HG03439 (cell line): ENCODE results near the gene STYXL2.

Source experiments
- ATAC-seq: cut with Tn5 transposase; IDR thresholded peaks from one replicate; pipeline ENCODE4 v1.9.1; 2021; ENCODE audit warnings: mild to moderate bottlenecking, moderate library complexity; ENCODE audit not compliant: unreplicated experiment

The STYXL2 gene

GRCh38 chr1:167105271-167106118 is 11.6 kb downstream of the STYXL2 start:
- ATAC-seq: no peak

GRCh38 chr1:167106119-167106461 is 12.2 kb downstream of the STYXL2 start:
- no peak for ATAC-seq

DNA sequence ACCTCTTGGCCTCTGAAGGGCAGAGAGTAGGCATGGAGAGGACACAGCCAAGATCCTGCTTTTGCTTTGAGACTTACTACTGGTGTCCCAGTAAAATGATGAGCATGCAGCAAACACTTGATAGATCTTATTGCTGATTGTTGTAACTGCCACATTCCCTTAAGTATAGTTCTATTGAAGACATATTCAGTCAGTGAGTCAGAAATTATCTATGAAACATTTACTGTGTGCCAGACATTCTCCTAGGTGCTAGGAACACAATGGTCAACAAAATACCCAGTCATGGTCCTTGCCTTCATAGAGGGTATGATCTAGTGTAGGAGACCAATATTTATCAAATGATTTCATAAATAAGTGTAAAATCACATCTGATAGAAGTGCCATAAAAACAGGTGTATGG is 13.6 kb downstream of the STYXL2 start:
- ATAC-seq: no peak

- ATAC-seq: no peak
These were observed 15.2 kb downstream of the STYXL2 start for GRCh38 chr1:167109125-167109524.

DNA sequence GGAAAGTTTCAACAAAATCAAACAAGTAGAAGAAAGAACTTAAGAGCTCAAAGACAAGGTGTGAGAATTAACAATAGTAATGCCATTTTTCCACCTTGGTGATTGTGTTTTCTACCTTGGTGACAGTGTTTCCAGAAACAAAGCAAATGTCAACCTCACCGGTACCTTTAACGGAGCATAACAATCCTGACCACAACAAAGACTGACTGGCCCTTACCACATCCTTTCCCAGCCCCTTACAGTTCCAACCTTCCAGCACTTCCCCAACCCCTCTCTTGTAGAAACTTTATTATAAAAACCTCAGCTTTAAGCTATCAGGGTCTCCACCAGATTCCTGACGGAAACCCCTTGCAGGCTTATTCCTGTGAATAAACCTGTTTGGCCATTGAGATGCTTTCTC is 16.7 kb downstream of the STYXL2 start:
- ATAC-seq: no peak

DNA sequence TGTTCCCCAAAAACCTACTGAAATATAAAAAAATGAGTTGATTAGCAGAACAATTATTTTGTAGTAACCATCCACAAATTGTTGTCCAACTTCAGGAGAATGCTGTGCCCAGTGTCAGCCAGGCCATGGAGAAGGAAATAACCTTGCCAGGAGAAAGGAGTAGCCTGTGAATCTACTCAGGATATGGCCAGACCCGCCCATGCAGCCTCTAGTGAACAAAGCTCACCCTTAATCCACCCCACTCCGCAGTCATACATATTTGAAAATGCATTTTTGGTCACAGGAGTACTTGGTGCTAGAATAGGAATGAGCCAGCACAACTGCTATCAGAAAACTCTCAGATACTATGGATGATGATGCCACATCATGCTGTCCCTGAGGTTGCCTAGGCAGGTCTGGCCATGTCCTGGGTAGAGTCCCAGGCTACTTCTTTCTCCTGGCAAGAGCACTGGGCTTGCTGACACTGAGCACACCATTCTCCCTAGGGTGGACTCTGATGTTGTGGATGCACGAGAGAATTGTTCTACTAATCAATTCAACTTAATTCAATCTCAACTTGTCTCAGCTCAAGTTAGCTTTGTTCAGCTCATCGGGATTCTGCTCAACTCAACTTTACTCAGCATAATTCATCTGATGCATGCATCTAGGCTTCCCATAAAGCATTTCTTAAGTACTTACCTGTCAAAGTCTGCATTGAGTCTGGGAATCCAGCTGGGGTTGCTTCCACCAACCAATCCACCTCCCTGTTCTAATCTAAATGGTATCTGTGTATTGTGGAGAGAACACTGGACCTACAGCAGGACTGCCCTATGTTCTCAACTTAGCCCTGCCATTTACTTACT is 18.2 kb downstream of the STYXL2 start:
- no peak for ATAC-seq

- no peak for ATAC-seq
These were observed 20.9 kb downstream of the STYXL2 start for GRCh38 chr1:167114725-167115124.

GRCh38 chr1:167115655-167116054 is 21.8 kb downstream of the STYXL2 start:
- no peak for ATAC-seq

GRCh38 chr1:167116174-167116573 is 22.3 kb downstream of the STYXL2 start:
- ATAC-seq: no peak

- no peak for ATAC-seq
These were observed 23.4 kb downstream of the STYXL2 start for GRCh38 chr1:167117225-167117624.

- ATAC-seq: no peak
These were observed 24.3 kb downstream of the STYXL2 start for GRCh38 chr1:167118188-167118587.

GRCh38 chr1:167119696-167120095 is 25.8 kb downstream of the STYXL2 start:
- no peak for ATAC-seq

DNA sequence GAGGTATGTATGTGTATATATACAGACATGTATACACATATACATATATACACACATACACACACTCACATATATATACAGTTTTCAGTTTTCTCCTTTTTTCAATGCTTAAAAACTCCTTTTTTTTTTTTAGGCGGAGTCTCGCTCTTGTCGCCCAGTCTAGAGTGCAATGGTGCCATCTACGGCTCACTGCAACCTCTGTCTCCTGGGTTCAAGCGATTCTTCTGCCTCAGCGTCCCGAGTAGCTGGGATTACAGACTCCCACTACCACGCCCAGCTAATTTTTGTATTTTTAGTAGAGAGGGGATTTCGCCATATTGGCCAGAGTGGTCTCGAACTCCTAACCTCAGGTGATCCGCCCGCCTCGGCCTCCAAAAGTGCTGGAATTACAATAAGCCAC is 27.0 kb downstream of the STYXL2 start:
- no peak for ATAC-seq

DNA sequence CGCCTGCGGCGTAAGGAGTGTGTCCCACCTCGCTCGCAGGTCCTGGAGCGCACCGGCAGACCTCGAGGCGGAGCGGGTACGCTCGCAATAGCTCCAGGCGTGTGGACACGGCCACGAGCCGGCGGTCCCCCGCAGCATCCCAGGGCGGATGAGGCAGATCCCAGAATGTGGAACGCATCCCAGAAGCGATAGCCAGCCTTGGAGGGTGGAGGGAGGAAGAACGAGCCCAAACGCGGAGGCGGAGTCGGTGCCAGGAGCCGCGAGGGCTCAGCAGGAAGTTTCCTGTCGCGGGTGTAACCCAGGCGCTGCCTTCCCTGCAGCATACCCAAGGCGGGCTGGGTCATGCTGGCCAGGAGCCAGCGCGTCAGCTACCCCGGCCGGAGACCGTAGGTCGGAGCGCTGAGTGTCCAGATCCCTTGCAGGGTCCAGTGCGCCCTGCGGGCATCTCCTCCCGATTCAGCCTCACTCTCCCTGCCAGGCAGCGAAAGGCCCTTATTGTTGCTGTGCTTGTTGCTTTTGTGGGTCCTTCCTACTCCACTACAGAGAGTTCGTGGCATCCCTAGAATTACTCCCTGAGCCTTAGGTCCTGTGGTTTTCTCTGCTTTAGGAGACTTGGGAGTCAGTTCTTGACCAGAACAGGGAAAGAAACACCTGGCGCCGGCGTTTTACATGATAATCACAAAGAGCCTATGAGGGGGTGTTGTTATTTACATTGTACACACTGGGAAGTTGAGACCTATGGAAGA is 27.7 kb downstream of the STYXL2 start:
- no peak for ATAC-seq

DNA sequence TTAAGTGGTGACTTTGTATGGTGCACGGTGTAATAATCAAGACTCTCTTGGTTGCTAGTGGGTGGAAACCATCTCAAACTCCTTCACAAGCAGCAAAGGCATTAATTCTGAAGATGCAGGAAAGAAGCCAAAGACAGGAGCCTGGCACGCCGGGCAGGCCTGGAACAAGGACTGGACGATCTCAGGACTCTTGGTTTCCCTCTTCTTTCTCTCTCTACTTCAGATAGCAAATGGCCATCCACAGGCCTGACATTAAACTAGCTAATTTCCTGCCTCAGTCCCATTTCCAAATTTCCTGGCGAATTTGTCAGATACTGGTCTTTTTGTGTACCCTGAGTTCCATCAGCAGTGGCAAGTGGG is 28.2 kb downstream of the STYXL2 start:
- ATAC-seq: no peak

GRCh38 chr1:167122568-167122967 is 28.7 kb downstream of the STYXL2 start:
- no peak for ATAC-seq

GRCh38 chr1:167126317-167126716 is 32.4 kb downstream of the STYXL2 start:
- no peak for ATAC-seq

DNA sequence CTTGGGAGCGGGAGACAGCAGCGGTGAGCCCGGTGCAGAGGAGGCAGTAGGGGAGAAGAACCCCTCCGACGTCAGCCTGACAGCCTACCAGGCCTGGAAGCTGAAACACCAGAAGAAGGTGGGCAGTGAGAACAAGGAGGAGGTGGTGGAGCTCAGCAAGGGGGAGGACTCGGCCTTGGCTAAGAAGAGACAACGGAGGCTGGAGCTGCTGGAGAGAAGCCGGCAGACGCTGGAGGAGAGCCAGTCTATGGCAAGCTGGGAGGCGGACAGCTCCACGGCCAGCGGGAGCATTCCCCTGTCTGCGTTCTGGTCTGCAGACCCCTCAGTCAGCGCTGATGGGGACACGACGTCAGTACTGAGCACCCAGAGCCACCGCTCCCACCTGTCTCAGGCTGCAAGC is 32.9 kb downstream of the STYXL2 start:
- ATAC-seq: no peak

DNA sequence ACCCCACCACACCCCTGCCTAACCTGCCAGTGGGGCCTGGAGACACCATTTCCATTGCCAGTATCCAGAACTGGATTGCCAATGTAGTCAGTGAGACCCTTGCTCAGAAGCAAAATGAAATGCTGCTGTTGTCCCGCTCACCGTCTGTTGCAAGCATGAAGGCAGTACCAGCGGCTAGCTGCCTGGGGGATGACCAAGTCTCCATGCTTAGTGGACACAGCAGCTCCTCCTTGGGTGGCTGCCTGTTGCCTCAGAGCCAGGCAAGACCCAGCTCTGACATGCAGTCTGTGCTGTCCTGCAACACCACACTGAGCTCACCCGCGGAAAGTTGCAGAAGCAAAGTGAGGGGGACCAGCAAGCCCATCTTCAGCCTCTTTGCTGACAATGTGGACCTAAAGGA is 33.4 kb downstream of the STYXL2 start:
- no peak for ATAC-seq

DNA sequence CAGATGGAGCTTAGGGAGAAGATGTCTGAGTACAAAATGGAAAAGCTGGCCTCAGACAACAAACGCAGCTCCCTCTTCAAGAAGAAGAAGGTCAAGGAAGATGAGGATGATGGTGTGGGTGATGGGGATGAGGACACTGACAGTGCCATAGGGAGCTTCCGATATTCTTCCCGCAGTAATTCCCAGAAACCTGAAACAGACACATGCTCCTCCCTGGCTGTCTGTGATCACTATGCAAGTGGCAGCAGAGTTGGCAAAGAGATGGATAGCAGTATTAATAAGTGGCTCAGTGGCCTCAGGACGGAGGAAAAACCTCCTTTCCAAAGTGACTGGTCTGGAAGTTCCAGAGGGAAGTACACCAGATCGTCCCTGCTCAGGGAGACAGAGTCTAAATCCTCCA is 33.8 kb downstream of the STYXL2 start:
- no peak for ATAC-seq
